D721Med (cell line): ENCODE measurements around the gene OR2A5.

Experiments used
- DNase-seq: peaks from one replicate; pipeline ENCODE4 v3.0.0; 2011; ENCODE audit warnings: low spot score; ENCODE audit not compliant: insufficient read length
- FAIRE-seq: peaks from 2 replicates; lab custom pipeline; 2011; peaks lifted over from hg19 to GRCh38; lab: Jason Lieb, UNC
- CTCF ChIP-seq: IDR thresholded peaks from 2 replicates; pipeline ENCODE4 v1.5.1; 2012; ENCODE audit warnings: mild to moderate bottlenecking, control low read depth; ENCODE audit not compliant: insufficient read depth; ENCODE audit errors: missing control alignments

OR2A5 gene

GRCh38 chr7:144011458-144012230, 37.1 kb upstream of the OR2A5 start:
- peak; percentile 2 for TF ChIP-seq CTCF
- DNase-seq (no peak), FAIRE-seq (no peak)

GRCh38 chr7:144018065-144018464, 30.7 kb upstream of the OR2A5 start:
- no peak for TF ChIP-seq CTCF
- DNase-seq: no peak
- FAIRE-seq: no peak

GRCh38 chr7:144019457-144019856, 29.3 kb upstream of the OR2A5 start:
- DNase-seq (no peak), FAIRE-seq (no peak)
- no peak for TF ChIP-seq CTCF

GRCh38 chr7:144020340-144020739, 28.4 kb upstream of the OR2A5 start:
- DNase-seq (no peak), FAIRE-seq (no peak)
- TF ChIP-seq CTCF: no peak

GRCh38 chr7:144022169-144022568, 26.6 kb upstream of the OR2A5 start:
- FAIRE-seq (no peak), DNase-seq (no peak)
- no peak for TF ChIP-seq CTCF

GRCh38 chr7:144023171-144023827, 25.4 kb upstream of the OR2A5 start:
- no peak for TF ChIP-seq CTCF
- FAIRE-seq (no peak), DNase-seq (no peak)

GRCh38 chr7:144024213-144024612, 24.5 kb upstream of the OR2A5 start:
- TF ChIP-seq CTCF: no peak
- FAIRE-seq (no peak), DNase-seq (no peak)
